GM12878 (cell line): ENCODE data around the gene ELK4. TPM values are rescaled to one million over a fixed set of nuclear protein-coding genes. Genes with fewer than 3 reads are reported as not detected.

Experiments used
- BCLAF1 ChIP-seq: fragments of 450-650 bp; IDR thresholded peaks from 2 replicates; pipeline ENCODE4 v1.6.1; 2017; ENCODE audit warnings: antibody characterized with exemption, mild to moderate bottlenecking, moderate library complexity
- BHLHE40 ChIP-seq, 2 experiments: fragments of 450-650 bp in 1 of 2; IDR thresholded peaks; 2 replicates each; pipeline ENCODE4 v1.6.1; 2011 to 2017; ENCODE audit warnings: low read depth in 2 of 2, borderline replicate concordance in 1 of 2, improper control_type of control experiment in 1 of 2, low read length in 1 of 2, mild to moderate bottlenecking in 1 of 2
- BRCA1 ChIP-seq: IDR thresholded peaks from 2 replicates; pipeline ENCODE4 v1.6.1; 2011; ENCODE audit warnings: low read depth, low read length, improper control_type of control experiment
- CHD1 ChIP-seq: IDR thresholded peaks from 2 replicates; pipeline ENCODE4 v1.6.1; 2012; ENCODE audit warnings: low read depth, low read length, improper control_type of control experiment
- CTCF ChIP-seq, 3 experiments: IDR thresholded peaks in 2 of 3; conservative IDR thresholded peaks in 1 of 3; 2 replicates each; pipeline ENCODE4 v1.5.1; 2011; ENCODE audit warnings: low read depth in 3 of 3, low read length in 3 of 3, mild to moderate bottlenecking in 3 of 3, control low read depth in 2 of 3, moderate library complexity in 2 of 3, inconsistent platforms in 1 of 3, mixed read lengths in 1 of 3; ENCODE audit not compliant: control insufficient read depth in 2 of 3, insufficient read depth in 1 of 3; ENCODE audit errors: extremely low read depth in 1 of 3
- E2F4 ChIP-seq: IDR thresholded peaks from 2 replicates; pipeline ENCODE4 v1.6.1; 2012; ENCODE audit warnings: low read depth, low read length, improper control_type of control experiment
- EED ChIP-seq: sonication (generic); IDR thresholded peaks from 2 replicates; pipeline ENCODE4 v1.6.1; 2016; ENCODE audit warnings: antibody characterized with exemption, low read depth
- EGR1 ChIP-seq, 2 experiments: IDR thresholded peaks; 1 replicate in 1 of 2; 2 replicates in 1 of 2; pipeline ENCODE4 v1.6.1; 2011 to 2012; ENCODE audit warnings: low read depth in 2 of 2, low read length in 2 of 2, borderline replicate concordance in 1 of 2, mild to moderate bottlenecking in 1 of 2, moderate library complexity in 1 of 2
- ELK1 ChIP-seq: IDR thresholded peaks from 2 replicates; pipeline ENCODE4 v1.6.1; 2012; ENCODE audit warnings: low read depth, low read length, improper control_type of control experiment
- IKZF2 ChIP-seq, 2 experiments: fragments of 450-650 bp; IDR thresholded peaks; 2 replicates each; pipeline ENCODE4 v1.6.1; 2017; ENCODE audit warnings: mild to moderate bottlenecking in 2 of 2, moderate library complexity in 2 of 2
- MEF2B ChIP-seq: fragments of 450-650 bp; IDR thresholded peaks from 2 replicates; pipeline ENCODE4 v1.6.1; 2018; ENCODE audit warnings: mild to moderate bottlenecking, moderate library complexity; ENCODE audit not compliant: partially characterized antibody, poor library complexity, severe bottlenecking
- POU2F2 ChIP-seq: IDR thresholded peaks from 3 replicates; pipeline ENCODE4 v1.6.1; 2011; ENCODE audit warnings: low read depth, mild to moderate bottlenecking, low read length, borderline replicate concordance
- RAD51 ChIP-seq: fragments of 450-650 bp; IDR thresholded peaks from 2 replicates; pipeline ENCODE4 v1.6.1; 2016; ENCODE audit warnings: moderate library complexity, mild to moderate bottlenecking, inconsistent platforms
- TBL1XR1 ChIP-seq: IDR thresholded peaks from 2 replicates; pipeline ENCODE4 v1.6.1; 2012; ENCODE audit warnings: low read depth, low read length, improper control_type of control experiment
- ZNF24 ChIP-seq: fragments of 450-650 bp; IDR thresholded peaks from 2 replicates; pipeline ENCODE4 v1.6.1; 2017; ENCODE audit warnings: antibody characterized with exemption, mild to moderate bottlenecking
- polyA plus RNA-seq, 11 experiments: library from polyadenylated mRNA; depleted of rRNA in 4 of 11; unstranded in 6 of 11; stranded (reverse) in 5 of 11; fragments of >200 nt; fragmentation: Nextera tagmentation in 4 of 11; fragmentation: Illumina TruSeq in 1 of 11; extraction: Ambion mirVana in 4 of 11; extraction: Trizol in 1 of 11; gene quantifications; 1 replicate in 1 of 11; 2 replicates in 10 of 11; pipeline versions ENCODE4 v1.2.1 to v1.2.3, GENCODE V29; 2011 to 2016; ENCODE audit warnings: inconsistent platforms in 2 of 11, missing spikeins in 2 of 11, low read depth in 1 of 11
- total RNA-seq, 4 experiments: library from RNA; depleted of rRNA in 3 of 4; stranded (reverse); fragments of >200 nt in 3 of 4; fragmentation: Illumina TruSeq in 1 of 4; extraction: Trizol in 1 of 4; gene quantifications; 2 replicates each; pipeline versions ENCODE4 v1.2.1 to v1.2.3, GENCODE V29; 2013 to 2021
- TF ChIP-seq, protein P1 (sequence below): fragments of 450-650 bp; IDR thresholded peaks from 2 replicates; pipeline ENCODE4 v1.6.1; 2017; ENCODE audit warnings: low read depth, mild to moderate bottlenecking, moderate library complexity
- TF ChIP-seq, protein P2 (sequence below): fragments of 450-650 bp; IDR thresholded peaks from 2 replicates; pipeline ENCODE4 v1.6.1; 2016; ENCODE audit warnings: mild to moderate bottlenecking
- TF ChIP-seq, protein P3 (sequence below): IDR thresholded peaks from 2 replicates; pipeline ENCODE4 v1.6.1; 2011; ENCODE audit warnings: low read depth, mild to moderate bottlenecking, low read length, moderate library complexity, borderline replicate concordance; ENCODE audit errors: extremely low read depth

The ELK4 gene
- total and polyA plus RNA-seq, 10 of the 15 experiments (the other 5 are each of a cell fraction or from before 2014, with no cell fraction given), result 5.2 to 71.5 (median 18.5) TPM

DNA sequence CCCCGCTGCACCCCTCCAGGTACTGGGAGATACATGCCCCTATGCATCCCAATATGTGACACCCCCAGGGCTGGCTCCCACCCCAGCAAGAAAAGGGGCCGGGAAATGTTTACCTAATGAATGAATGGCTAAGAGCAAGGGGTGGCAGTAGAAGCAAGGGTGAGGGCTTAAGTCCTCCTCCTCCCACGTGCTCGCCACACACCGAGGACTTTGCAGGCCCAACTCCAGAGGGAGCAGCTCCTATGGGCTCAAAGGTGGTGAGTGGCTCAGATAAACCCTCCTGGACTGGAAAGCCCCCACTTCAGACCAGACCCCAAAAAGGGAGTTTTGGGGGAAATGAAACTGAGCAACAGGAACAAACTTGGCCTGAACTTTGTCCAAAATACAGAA lies 37.1 kb upstream of the ELK4 start (continued):
- TF ChIP-seq BCLAF1 (no peak), CTCF (IDR thresholded peaks at IDR 0.05 in 2 of 3, conservative IDR thresholded peaks at IDR 0.05 in 1 of 3; ENCODE audit: control insufficient read depth in 2 of 3, extremely low read depth in 1 of 3, insufficient read depth in 1 of 3, low read depth in 3 of 3, low read length in 3 of 3) (peak in 2 of 3 experiments; percentile 31 to 48; a peak in 3 of 6 replicates), CHD1 (no peak), IKZF2 (IDR thresholded peaks at IDR 0.05) (peak; percentile 69 to 77; a peak in 3 of 4 replicates), E2F4 (no peak), ZNF24 (0 out of 2 replicates have a peak, but pooled peaks have one; percentile 23), BHLHE40 (IDR thresholded peaks at IDR 0.05; ENCODE audit: borderline replicate concordance in 1 of 2, low read depth in 2 of 2, low read length in 1 of 2) (peak; percentile 72 to 74; a peak in 3 of 4 replicates), TBL1XR1 (peak; percentile 69; the same call in 1 of the 2 replicates), RAD51 (peak; percentile 65; the same call in 1 of the 2 replicates), BRCA1 (no peak), EED (peak; percentile 84), POU2F2 (0 out of 3 replicates have a peak, but pooled peaks have one; percentile 17), MEF2B (peak; percentile 51), ELK1 (no peak), EGR1 (IDR thresholded peaks at IDR 0.05; ENCODE audit: borderline replicate concordance in 1 of 2, low read depth in 2 of 2, low read length in 2 of 2) (0 out of 3 replicates have a peak, but pooled peaks of 1 of the 2 experiments have one; percentile 4)
- TF ChIP-seq, protein P1, sequence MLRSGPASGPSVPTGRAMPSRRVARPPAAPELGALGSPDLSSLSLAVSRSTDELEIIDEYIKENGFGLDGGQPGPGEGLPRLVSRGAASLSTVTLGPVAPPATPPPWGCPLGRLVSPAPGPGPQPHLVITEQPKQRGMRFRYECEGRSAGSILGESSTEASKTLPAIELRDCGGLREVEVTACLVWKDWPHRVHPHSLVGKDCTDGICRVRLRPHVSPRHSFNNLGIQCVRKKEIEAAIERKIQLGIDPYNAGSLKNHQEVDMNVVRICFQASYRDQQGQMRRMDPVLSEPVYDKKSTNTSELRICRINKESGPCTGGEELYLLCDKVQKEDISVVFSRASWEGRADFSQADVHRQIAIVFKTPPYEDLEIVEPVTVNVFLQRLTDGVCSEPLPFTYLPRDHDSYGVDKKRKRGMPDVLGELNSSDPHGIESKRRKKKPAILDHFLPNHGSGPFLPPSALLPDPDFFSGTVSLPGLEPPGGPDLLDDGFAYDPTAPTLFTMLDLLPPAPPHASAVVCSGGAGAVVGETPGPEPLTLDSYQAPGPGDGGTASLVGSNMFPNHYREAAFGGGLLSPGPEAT, result peak; percentile 90
- TF ChIP-seq, protein P2, sequence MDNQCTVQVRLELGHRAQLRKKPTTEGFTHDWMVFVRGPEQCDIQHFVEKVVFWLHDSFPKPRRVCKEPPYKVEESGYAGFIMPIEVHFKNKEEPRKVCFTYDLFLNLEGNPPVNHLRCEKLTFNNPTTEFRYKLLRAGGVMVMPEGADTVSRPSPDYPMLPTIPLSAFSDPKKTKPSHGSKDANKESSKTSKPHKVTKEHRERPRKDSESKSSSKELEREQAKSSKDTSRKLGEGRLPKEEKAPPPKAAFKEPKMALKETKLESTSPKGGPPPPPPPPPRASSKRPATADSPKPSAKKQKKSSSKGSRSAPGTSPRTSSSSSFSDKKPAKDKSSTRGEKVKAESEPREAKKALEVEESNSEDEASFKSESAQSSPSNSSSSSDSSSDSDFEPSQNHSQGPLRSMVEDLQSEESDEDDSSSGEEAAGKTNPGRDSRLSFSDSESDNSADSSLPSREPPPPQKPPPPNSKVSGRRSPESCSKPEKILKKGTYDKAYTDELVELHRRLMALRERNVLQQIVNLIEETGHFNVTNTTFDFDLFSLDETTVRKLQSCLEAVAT, result no peak
- TF ChIP-seq, protein P3, sequence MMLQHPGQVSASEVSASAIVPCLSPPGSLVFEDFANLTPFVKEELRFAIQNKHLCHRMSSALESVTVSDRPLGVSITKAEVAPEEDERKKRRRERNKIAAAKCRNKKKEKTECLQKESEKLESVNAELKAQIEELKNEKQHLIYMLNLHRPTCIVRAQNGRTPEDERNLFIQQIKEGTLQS, result no peak
